ENCODE measurements around the gene PTPRN2.

The PTPRN2 gene

GRCh38 chr7:158259671-158260418, 327.8 kb downstream of the PTPRN2 start:
- H3K4me3 ChIP-seq (ENCODE audit: low read depth, low read length) = no peak overlapping the region
- TF ChIP-seq CTCF (IDR thresholded peaks at IDR 0.05; ENCODE audit: insufficient read depth, low read length, missing control alignments) = no peak
- DNase-seq (ENCODE audit: low read depth, low spot score) = no peak
- CTCF ChIA-PET = no interaction called here
- POLR2A ChIA-PET = no interaction called here

GRCh38 chr7:158259141-158259540, 328.5 kb downstream of the PTPRN2 start:
- CTCF ChIA-PET = no interaction called here
- no peak for TF ChIP-seq CTCF (IDR thresholded peaks at IDR 0.05; ENCODE audit: insufficient read depth, low read length, missing control alignments)
- POLR2A ChIA-PET = no interaction called here
- no peak overlapping the region for H3K4me3 ChIP-seq (ENCODE audit: low read depth, low read length)
- DNase-seq (ENCODE audit: low read depth, low spot score) = no peak

- POLR2A ChIA-PET = no interaction called here
- CTCF ChIA-PET = no interaction called here
- TF ChIP-seq CTCF (IDR thresholded peaks at IDR 0.05; ENCODE audit: insufficient read depth, low read length, missing control alignments) = no peak
Measured at GRCh38 chr7:158258411-158259130, 329.1 kb downstream of the PTPRN2 start.

GRCh38 chr7:158257516-158258410, 329.9 kb downstream of the PTPRN2 start:
- TF ChIP-seq CTCF (IDR thresholded peaks at IDR 0.05; ENCODE audit: insufficient read depth, low read length, missing control alignments) = no peak
- CTCF ChIA-PET = no interaction called here
- H3K4me3 ChIP-seq (ENCODE audit: low read depth, low read length) = no peak overlapping the region
- DNase-seq (ENCODE audit: low read depth, low spot score) = no peak
- POLR2A ChIA-PET = no interaction called here

More at GRCh38 chr7:158258411-158259130, 329.1 kb downstream of the PTPRN2 start:
- no peak overlapping the region for H3K4me3 ChIP-seq (ENCODE audit: low read depth, low read length)
- DNase-seq (ENCODE audit: low read depth, low spot score) = no peak

- POLR2A ChIA-PET = no interaction called here
- TF ChIP-seq CTCF (IDR thresholded peaks at IDR 0.05; ENCODE audit: insufficient read depth, low read length, missing control alignments) = no peak
- CTCF ChIA-PET = no interaction called here
- no peak for DNase-seq (ENCODE audit: low read depth, low spot score)
- no peak overlapping the region for H3K4me3 ChIP-seq (ENCODE audit: low read depth, low read length)
Measured at GRCh38 chr7:158257001-158257400, 330.6 kb downstream of the PTPRN2 start.

All from AG04449 (cell line).